OCI-LY1 (cell line): ENCODE data around the gene SEMA5A.

Source experiments
- CTCF ChIP-seq: fragments of 200-600 bp; sonication (generic), shearing (Covaris generic); IDR thresholded peaks from 2 replicates; pipeline ENCODE4 v1.5.1; 2017; ENCODE audit warnings: mild to moderate bottlenecking, antibody characterized with exemption, low read length, moderate library complexity, mixed read lengths
- EZH2 ChIP-seq: fragments of 200-600 bp; sonication (generic), shearing (Covaris generic); IDR thresholded peaks from 2 replicates; pipeline ENCODE4 v1.8.0; 2017; ENCODE audit warnings: borderline replicate concordance, mixed run types, mild to moderate bottlenecking, antibody characterized with exemption, low read length, moderate library complexity, mixed read lengths

GRCh38 chr5:9103290-9103689, 442.6 kb downstream of the SEMA5A start:
- TF ChIP-seq CTCF (no peak), EZH2 (no peak)
